Activated CD4-positive, alpha-beta T cell treated with anti-CD3 and anti-CD28 coated beads for 24 hours (primary cell): ENCODE data around the gene EPSTI1.

ENCODE experiments used
- DNase-seq, 2 donors: peaks; one replicate each; pipeline ENCODE4 v3.0.0-alpha.2; 2020; ENCODE audit warnings: low read depth in 2 of 2

EPSTI1 gene

DNA sequence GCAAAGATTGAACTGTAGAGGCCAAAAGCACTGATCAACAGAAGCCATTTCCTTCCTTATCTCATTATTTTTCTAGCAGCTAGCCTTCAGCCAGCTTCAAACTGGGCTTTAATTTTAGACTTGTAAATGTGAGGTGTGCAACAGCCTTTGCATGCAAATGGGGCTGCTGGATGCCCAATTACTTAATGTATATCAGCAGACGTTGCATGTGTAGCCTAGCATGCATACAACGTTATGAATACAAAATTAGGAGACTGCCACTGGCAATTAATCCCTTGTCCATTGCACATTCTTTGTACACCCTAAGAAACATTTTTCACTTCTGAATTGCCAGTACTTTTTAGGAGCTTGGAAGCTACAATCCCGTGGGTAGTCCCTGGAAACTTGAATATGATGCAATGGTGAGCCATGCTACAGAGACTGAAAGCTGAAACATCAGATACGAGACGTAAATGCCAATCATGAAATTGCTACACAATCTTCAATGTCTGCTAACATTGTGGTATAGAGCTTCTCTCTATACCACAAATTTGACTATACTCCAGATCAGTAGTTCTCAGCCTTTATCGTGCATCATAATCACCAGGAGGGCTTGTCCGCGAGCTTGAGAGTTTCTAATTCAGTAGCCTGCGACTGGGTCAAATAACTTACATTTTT, 20.2 kb downstream of the EPSTI1 start:
- no peak for DNase-seq

DNA sequence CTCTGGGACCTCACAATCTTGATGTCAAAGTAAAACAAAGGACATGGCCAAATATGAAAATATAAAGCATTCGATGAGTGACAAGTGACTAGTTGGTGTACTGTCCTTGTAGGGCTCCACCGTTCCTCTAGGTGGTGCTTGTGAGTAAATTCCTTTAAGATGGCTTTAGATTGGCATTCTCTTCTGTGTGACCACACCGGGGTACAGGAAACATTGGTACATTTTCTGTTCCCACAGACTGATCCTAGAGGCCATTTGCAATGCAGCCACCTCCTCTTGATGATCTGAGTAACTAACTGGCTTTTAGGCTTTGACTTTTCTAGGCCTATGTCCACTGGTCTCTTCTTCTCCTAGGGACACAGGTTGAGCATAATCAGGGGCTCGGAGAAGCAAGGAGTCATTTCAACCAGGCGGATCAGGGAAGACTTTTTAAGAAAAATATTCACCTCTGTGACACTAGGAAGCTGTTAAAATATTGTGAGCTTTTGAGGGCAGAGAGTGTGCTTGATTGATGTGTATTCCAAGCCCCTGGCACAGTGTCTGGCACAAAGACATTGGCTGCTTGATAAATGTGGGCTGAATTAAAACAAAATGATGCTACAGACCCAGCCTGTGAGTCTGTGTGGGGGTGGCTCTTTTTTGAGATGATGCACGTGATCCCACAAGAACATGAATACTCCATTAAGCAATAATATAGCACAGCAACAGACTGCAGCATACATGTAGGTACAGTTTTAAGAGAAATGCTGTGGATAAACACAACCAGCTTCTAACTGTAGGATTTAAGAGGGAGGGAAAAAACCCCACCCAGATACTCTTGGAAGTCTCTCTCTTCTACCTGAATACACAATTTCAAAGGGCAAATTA, 21.0 kb downstream of the EPSTI1 start:
- DNase-seq: peak in 1 of 2 donors; percentile 23

DNA sequence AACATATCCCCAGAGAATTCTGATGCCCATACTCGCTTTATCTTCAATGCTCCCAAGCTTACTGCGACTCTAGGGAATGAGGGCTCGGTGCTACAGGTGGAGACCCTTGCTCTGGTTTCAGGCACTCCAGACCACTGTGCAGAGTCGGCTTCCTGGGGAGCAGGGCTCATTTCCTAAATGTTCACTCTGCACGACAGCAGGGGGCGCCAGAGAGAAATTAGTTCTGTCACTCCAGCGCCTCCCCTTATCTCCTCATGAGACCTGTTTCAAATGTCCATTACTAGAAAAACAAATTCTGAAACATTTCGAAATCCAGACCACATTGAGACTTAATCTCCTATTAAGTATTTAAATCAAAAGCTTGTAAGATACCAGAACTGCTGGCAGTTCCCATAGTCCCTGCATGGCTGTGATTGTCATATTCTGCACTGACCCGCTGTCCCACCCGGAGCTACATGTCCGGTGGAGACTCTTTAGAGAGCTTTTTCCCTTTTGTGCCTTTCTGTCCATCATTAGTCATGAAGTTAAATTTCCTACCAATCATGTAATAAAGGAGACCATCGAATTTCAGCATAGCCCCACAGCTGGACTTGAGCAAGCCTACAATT, 22.4 kb downstream of the EPSTI1 start:
- DNase-seq: peak; percentile 79 to 82

DNA sequence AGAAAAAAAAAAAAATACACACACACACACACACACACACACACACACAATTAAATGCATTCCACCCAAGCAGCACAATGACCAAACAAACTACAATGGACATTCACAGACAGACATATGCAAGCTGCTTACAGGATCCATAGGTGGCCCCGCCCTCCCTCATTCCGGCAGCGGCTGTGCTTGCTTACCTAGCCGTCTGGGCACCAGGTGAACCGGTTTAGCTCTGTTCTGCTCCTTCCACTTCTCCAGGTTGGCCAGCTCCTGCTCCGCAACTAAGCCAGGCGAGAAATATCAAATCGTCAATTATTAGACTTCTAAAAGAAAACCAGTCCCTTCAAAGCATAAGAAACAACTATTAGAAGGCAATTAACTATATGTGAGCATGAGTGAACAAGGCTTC, 23.1 kb downstream of the EPSTI1 start:
- DNase-seq: no peak

DNA sequence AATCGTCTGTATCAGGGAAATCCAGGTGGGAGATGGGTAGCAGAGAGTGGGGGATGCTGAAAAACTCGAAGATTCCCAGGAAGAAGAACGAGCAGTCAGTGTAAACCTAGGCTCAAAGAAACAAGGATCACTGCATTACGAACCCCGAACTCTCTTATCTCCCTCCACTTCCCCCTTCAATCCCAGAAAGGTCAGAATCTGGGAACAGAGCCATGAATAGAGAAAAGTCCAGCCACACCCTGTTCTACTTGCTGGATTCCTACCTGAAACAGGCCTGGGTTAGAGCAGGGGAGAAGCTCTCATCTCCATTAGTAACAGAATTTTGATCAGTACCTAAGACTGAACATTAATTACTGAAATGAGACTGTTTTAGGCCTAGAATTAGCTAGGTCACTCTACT, 24.4 kb downstream of the EPSTI1 start:
- DNase-seq: no peak

DNA sequence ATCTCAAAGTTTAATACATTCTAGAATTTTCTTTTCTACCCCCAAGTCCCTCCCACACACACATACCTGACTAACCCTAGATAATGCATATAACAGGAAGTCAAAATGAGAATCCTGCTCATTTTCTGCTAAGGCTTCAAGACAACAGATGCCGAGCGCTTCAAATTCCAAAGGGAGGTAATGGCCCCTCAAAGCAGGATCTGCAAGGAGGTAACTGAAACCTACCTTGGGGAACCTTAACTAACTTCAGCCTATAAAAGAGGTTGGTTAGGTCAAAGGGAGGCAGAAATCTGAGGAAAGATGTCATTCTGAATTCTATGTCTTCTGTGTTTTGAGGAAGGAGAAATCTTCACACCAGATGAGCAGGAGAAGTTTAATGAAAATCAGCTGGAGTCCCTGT, 26.8 kb downstream of the EPSTI1 start:
- no peak for DNase-seq

DNA sequence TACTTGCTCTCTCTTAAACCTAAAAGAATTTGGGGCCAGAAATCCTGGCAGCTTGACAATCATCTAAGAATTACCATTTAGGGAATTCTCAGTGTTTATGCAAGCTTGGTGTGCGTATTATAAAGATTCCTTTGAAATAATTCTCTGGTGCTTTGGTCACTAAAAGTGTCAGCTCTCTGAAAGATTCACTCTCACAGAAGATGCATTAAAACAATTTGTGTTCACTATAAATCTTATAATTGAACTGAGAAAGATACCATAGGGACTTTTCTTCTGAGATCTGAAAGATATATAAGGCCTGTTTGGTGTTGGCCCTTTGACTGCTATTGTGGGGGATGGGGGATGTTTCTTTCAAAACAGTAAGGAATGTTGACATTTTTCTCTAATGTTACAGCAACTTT, 27.3 kb downstream of the EPSTI1 start:
- DNase-seq: no peak

DNA sequence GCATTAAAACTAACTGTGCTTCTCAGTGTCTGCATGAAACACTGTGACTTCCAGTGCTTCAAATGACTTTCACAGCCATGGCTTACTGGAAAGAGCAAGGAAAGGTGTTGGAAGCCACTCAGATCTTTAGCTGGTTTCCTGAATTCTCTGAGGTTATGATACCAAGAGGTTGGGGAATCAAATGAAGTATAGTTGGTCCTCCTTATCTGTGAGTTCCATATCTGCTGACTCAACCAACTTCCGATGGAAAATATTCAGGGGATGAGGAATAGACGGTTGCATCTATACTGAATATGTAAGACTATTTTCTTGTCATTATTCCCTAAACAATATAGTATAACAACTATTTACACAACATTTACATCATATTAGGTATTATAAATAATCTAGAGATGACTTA, 32.4 kb downstream of the EPSTI1 start:
- DNase-seq: no peak

DNA sequence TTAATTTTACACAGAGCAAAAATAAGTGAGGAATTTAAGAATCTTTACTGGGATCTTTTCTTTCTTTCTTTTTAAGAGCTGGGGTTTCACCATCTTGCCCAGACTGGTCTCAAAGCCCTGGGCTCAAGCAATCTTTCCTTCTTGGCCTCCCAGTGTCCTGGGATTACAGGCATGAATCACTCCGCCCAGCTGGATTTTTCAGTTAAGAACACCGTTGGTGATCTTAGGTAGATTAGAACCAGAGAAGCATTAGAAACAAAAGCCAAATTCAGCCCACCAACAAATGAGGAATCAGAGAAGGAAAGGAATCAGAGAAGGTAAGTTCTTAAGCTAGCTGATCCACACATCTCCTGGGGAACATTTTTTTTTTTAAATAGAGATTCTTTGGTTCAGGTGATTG, 34.2 kb downstream of the EPSTI1 start:
- no peak for DNase-seq

DNA sequence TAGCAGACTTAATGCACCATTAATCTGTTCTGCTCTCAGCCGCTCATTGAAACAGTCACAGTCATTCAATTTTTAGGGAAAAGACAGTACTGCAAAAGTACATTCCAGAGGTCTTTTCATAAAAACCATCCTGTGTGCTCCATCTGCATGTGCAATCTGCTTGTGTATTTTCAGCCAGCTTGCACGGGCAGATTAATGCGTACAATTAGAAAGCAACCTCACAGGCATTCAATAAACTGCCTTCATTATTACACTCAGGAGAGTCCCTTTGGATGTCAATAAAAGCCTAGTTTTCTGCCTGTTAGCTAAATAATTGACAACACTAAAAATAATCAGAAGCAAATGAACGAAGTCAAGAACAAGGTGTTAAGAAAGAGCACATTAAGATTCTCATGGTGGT, 41.9 kb downstream of the EPSTI1 start:
- no peak for DNase-seq

DNA sequence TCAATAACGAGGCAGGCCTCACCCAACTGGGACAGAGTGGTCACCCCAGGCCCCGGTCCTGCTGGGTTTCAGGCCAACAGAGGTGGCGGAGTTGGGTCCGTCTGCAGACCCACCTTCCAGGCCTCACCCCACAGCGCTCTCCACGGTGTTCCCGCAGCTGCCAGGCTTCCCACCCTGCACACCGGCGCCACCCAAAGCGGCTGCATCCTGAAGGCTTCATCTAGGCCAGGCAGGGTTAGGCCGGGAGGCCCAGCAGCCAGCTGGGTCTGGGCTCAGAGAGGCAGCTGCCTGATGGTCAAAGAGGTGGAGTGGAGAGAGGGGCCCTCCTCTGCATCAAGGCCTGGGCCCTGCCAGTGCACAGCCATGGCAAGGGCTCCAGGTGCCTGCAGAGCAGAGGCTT, 44.1 kb downstream of the EPSTI1 start:
- DNase-seq: no peak

DNA sequence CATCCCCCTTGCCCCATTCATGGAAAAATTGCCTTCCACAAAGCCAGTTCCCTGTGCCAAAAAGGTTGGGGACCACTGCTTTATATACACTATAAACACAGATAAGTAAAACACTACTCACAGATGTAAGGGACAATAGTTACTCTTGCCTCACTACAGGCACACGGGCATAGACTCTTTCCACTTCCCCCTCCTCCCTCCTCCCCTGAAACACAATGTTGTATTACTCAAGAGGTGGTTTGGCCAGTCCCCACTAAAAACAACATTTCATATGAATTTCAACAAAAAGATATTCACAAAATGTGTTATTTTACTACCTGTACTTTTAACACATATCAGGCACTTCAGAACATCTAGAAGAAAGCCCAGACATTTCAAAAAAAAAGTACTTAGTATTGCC, 45.1 kb downstream of the EPSTI1 start:
- DNase-seq: no peak

DNA sequence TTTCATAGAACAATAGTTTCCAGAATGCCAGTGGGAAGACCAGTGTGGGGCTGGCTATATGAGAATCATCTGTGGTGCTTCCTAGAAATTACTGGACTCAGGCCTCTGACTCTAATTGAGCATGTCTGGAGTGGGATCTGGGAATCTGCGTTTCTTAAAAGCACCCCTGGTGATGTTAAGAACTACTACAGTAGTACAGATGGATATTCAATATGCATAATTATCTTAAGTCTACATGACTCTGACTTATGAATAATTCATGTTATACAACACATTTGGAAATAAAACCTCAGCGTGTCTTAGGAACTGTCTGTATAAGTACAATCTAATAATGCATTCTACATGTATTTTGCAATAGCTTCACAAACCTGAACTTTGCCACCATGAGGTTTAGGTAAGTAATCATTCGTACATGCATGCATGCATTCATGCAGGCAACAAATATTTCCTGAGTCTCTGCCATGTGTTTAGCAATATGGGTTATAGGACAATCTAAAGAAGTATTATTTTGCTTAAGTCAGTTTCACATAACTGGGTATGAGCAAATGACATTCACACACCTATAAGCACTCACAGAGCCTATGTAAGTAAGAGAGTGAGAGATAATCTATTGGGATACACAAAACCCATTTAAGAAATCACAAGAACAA, 62.0 kb downstream of the EPSTI1 start:
- DNase-seq: no peak

DNA sequence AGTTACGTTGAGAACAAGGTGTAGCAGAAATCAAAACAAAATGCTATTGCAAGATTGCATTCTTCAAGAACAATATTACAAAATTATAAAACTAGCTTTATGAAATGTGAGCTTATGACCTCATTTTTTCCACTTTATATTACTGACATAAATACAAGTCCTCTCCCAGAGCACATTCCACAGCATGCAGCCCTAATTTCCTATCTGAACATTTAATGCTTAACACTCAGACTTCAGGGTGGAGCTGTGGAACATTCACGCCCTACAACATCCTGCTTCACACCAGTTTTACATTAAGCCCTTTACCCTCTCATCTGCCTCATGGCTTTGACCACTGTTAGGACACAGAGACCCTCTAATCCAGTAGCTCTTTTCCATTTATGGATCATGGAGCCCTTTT, 65.5 kb downstream of the EPSTI1 start:
- DNase-seq: no peak

DNA sequence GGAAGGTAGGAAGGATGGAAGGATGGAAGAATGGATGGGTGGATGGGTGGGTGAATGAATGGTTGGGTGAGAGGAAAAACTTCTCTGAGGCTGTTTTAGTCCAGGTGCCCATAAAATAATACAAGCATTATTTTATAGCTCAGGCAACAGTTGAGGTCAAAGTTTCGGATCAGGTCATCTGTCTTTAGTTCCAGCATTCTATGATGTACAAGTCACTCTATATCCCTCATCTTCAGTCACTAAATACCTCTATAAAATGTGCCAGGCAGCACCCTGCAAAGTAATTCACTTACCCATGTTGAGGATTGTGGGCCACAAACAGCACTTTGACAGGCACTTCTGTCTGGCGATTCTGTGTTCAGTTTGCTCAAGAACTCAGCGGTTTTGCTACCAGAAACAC, 66.0 kb downstream of the EPSTI1 start:
- DNase-seq: no peak

DNA sequence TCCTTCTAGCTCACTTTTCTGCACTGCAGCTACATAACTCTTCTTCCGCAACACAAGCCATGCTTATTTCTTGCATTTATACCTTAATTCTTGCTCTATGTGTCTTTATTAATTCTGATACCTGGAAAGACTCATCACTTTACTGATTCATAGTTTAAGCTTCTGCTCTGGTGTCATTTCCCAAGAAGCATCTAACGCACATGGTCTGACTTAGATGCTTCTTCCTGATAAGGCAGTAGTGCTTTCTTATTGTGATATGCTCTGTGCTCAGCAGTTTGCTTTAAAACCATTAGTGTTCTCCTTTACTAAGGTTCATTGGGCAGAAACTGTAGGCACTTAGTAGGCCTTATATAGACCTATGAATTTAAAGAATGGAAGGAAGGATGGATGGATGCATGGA, 66.4 kb downstream of the EPSTI1 start:
- no peak for DNase-seq

DNA sequence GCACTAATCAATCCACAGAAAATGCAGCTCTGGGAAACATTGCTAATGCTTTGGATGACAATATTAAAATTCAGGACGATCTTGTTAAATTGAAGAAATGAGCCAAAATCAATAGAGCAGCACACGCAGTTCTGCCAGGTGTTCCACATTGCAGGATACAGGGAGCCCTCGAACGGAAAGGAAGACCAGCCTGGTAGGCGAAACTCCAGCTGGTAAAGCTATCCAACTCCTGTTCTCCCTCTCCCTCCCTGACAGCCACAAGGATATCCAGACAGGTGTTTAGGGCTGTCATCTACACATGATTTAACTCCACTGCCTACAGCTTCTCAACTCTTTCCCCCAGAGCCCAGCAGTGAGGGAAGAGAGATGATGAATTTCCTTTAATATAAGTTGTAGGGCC, 67.7 kb downstream of the EPSTI1 start:
- DNase-seq: no peak

DNA sequence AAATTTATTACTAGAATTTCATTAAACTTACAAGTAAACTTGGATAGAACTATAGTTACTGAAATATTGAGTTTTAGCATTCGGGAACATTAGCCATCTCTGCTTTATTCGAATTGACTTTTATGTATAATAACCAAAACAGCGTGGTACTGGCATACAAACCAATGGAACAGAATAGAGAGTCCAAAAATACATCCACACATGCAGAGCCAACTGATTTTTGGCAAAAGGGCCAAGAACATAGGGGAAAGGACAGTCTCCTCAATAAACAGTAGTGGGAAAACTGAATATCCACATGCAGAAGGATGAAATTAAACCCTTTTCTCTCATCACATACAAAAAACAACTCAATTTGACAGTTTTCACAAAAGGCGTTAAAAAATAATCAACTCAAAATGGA, 84.3 kb downstream of the EPSTI1 start:
- DNase-seq: no peak

DNA sequence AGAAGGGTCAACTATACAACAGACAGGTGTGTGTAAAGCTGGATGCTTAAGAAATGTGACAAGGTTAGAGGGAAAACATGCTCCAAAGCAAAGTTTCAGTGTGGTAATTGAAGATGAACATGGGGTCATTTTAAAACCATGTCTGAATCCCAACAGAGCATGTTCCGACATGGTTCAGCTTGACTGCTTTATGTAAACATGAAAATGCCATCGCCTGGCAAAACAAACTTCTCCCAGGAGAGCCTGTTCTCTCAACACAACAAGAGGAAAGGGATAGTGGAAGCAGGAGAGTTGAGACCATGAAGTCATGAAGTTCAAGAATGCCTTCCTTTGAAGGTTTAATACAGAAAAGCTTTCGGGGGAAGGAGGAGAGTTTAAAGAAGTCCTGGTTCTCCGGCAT, 85.8 kb downstream of the EPSTI1 start:
- DNase-seq: no peak

DNA sequence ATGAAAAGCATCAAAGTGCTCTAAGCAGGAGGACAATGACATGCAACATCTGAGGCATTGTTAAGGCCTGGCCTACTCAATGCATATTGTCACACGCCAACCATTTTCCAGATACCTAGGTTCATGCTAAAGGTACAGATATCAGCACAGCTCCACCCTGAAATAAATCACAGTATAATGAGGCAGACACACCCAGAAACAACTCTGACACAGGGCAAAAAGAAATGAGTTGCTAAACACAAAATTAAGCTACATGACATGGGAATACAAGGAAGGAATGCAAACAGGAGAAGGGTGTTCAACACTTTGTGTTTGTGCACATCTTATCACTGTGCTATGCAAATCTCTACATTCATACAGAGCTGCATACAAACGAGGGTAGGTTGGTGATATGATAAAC, 86.5 kb downstream of the EPSTI1 start:
- no peak for DNase-seq

DNA sequence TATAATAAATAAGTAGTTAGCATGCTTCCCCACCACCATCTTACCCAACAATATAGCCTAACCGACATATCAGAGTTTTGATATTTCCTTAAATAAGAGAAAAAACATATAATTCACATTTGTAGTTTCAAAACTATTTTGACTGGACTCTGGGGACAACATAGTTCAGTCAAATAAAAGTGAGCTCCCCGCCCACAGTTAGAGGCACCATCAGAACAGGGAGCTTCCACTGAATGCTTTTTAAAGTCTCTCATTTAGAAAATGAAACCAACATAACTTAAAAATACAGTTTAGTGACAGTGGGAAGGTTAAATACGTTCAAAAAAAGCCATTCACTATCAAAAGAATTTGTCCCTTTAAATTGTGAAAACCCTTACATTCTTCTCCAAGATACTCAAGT, 92.8 kb downstream of the EPSTI1 start:
- no peak for DNase-seq

DNA sequence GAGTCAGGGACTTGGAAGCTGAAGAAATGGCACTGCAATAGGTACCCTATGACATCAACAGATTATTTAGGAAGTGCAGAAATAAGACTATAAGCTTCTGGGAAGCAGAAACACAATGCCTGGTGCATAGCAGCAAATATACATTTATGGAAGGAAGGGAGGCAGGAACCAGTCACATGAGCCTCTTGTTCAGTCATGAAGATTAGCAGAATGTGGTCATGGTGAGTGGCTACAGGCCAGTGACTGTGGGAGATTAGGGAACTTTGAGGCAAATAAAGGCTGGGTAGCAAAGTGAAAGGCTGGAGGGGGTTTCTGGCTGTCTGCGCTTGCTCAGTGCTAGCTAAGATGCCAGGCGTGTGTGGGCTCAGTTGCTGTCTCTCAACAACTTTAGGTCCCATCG, 96.3 kb downstream of the EPSTI1 start:
- no peak for DNase-seq
